Stimulated activated CD4-positive, alpha-beta T cell treated with anti-CD3 and anti-CD28 coated beads, Interleukin-12 subunit alpha, Interleukin-12 subunit beta, amount 100 ng/mL, for 24 hours (primary cell): ENCODE measurements around the gene SLC5A2.
"Not testable (repeated sequence)": the region's sequence is repeated elsewhere in the genome, so short reads cannot be mapped to it uniquely, and the experiment has no call there.

ENCODE experiments used
- DNase-seq, 2 experiments: peaks; one replicate each; pipeline ENCODE4 v3.0.0-alpha.2; 2020; ENCODE audit warnings: low read depth in 2 of 2

The SLC5A2 gene

GRCh38 chr16:31496670-31497069, 13.7 kb downstream of the SLC5A2 start:
- no peak for DNase-seq

- DNase-seq: no peak
Measured at GRCh38 chr16:31498493-31498892, 15.6 kb downstream of the SLC5A2 start.

- no peak for DNase-seq
Measured at GRCh38 chr16:31499928-31500327, 17.0 kb downstream of the SLC5A2 start.

GRCh38 chr16:31501226-31501965, 18.5 kb downstream of the SLC5A2 start:
- DNase-seq: no peak

GRCh38 chr16:31501966-31502348, 19.0 kb downstream of the SLC5A2 start:
- no peak for DNase-seq

GRCh38 chr16:31502981-31503380, 20.1 kb downstream of the SLC5A2 start:
- DNase-seq: no peak

- not testable (repeated sequence) for DNase-seq
Measured at GRCh38 chr16:31503555-31503954, 20.6 kb downstream of the SLC5A2 start.

- no peak for DNase-seq
Measured at GRCh38 chr16:31504159-31504558, 21.2 kb downstream of the SLC5A2 start.

- no peak for DNase-seq
Measured at GRCh38 chr16:31505483-31505882, 22.6 kb downstream of the SLC5A2 start.

GRCh38 chr16:31507617-31507928, 24.6 kb downstream of the SLC5A2 start:
- no peak for DNase-seq

- peak; percentile 72 to 85 for DNase-seq
Measured at GRCh38 chr16:31507929-31508705, 25.2 kb downstream of the SLC5A2 start, which contains the start of gene RUSF1. TSS of gene RUSF1 (minus strand) at chr16:31508391. CDS start at chr16:31508373, 18 bp downstream.

GRCh38 chr16:31508706-31509195, 25.8 kb downstream of the SLC5A2 start:
- no peak for DNase-seq

GRCh38 chr16:31513126-31513525, 30.2 kb downstream of the SLC5A2 start:
- no peak for DNase-seq

- no peak for DNase-seq
Measured at GRCh38 chr16:31513884-31514283, 31.0 kb downstream of the SLC5A2 start.

GRCh38 chr16:31517800-31518402, 35.0 kb downstream of the SLC5A2 start:
- DNase-seq: no peak

GRCh38 chr16:31519759-31520431, 37.0 kb downstream of the SLC5A2 start:
- no peak for DNase-seq

GRCh38 chr16:31521368-31521767, 38.4 kb downstream of the SLC5A2 start:
- DNase-seq: no peak

- DNase-seq: no peak
Measured at GRCh38 chr16:31522071-31522470, 39.1 kb downstream of the SLC5A2 start.

- DNase-seq: not testable (repeated sequence)
Measured at GRCh38 chr16:31523768-31524167, 40.8 kb downstream of the SLC5A2 start.

- no peak for DNase-seq
Measured at GRCh38 chr16:31525113-31525512, 42.2 kb downstream of the SLC5A2 start.

- DNase-seq: no peak
Measured at GRCh38 chr16:31527734-31528274, 44.9 kb downstream of the SLC5A2 start, which contains the start of gene AHSP. TSS of gene AHSP (plus strand) at chr16:31527900. CDS start at chr16:31528140, 240 bp downstream.
